ENCODE results near the gene LARGE1.
A peak's percentile ranks its signal among the peaks of the same experiment; 100 is the strongest.

Gene LARGE1

GRCh38 chr22:33920197-33920540 lies at the start of gene LARGE1:
Gene LARGE1 (minus strand): TSS chr22:33920476.
- Histone ChIP-seq H3K36me3 (no peaks in the 10 kb centered on the region), H4K20me1 (peaks cover 50% of the 10 kb centered on the region), H3K9ac (peak within 1 kb of the TSS; percentile 82), H3K9me3 (no peaks in the 10 kb centered on the region), H3K4me1 (peaks cover 40% of the 10 kb centered on the region), H3K27me3 (peaks cover 6% of the 10 kb centered on the region; the same call in 1 of the 2 replicates), H3K4me2 (peak within 1 kb of the TSS; percentile 99), H3K27ac (peak within 1 kb of the TSS; percentile 59), H3K4me3 (peak within 1 kb of the TSS; percentile 89)
- no peak for TF ChIP-seq Cebpa-rat (IDR thresholded peaks at IDR 0.05)

- no peaks in the 10 kb centered on the region for H3K27me3 ChIP-seq
- H3K36me3 ChIP-seq: no peaks in the 10 kb centered on the region
- no peak overlapping the region for H3K4me3 ChIP-seq
- no peaks in the 10 kb centered on the region for H3K9me3 ChIP-seq
- no peak overlapping the region for H3K27ac ChIP-seq
- H4K20me1 ChIP-seq: no peaks in the 10 kb centered on the region
- H3K9ac ChIP-seq: no peak overlapping the region
- H3K4me1 ChIP-seq: no peaks in the 10 kb centered on the region
- no peak overlapping the region for H3K4me2 ChIP-seq
- no peak for TF ChIP-seq Cebpa-rat (IDR thresholded peaks at IDR 0.05)
Measured at GRCh38 chr22:33969045-33969444, 48.8 kb upstream of the LARGE1 start.

GRCh38 chr22:33964121-33964520 lies 43.8 kb upstream of the LARGE1 start:
- Histone ChIP-seq H4K20me1 (no peaks in the 10 kb centered on the region), H3K9me3 (no peaks in the 10 kb centered on the region), H3K27me3 (no peaks in the 10 kb centered on the region), H3K4me2 (no peak overlapping the region), H3K4me3 (no peak overlapping the region), H3K27ac (no peak overlapping the region), H3K4me1 (peaks cover 12% of the 10 kb centered on the region), H3K36me3 (no peaks in the 10 kb centered on the region), H3K9ac (no peak overlapping the region)
- TF ChIP-seq Cebpa-rat (IDR thresholded peaks at IDR 0.05): no peak

GRCh38 chr22:33962409-33962808 lies 42.1 kb upstream of the LARGE1 start:
- no peak overlapping the region for H3K9ac ChIP-seq
- no peak for TF ChIP-seq Cebpa-rat (IDR thresholded peaks at IDR 0.05)
- no peak overlapping the region for H3K4me3 ChIP-seq
- H3K9me3 ChIP-seq: no peaks in the 10 kb centered on the region
- H3K4me1 ChIP-seq: peaks cover 28% of the 10 kb centered on the region
- H4K20me1 ChIP-seq: no peaks in the 10 kb centered on the region
- H3K4me2 ChIP-seq: peak overlapping the region; percentile 4; the same call in 1 of the 2 replicates
- no peaks in the 10 kb centered on the region for H3K36me3 ChIP-seq
- H3K27me3 ChIP-seq: no peaks in the 10 kb centered on the region
- no peak overlapping the region for H3K27ac ChIP-seq

- H3K4me1 ChIP-seq: peaks cover 35% of the 10 kb centered on the region
- H4K20me1 ChIP-seq: no peaks in the 10 kb centered on the region
- no peak overlapping the region for H3K9ac ChIP-seq
- no peak for TF ChIP-seq Cebpa-rat (IDR thresholded peaks at IDR 0.05)
- H3K4me2 ChIP-seq: peak overlapping the region; percentile 47
- no peaks in the 10 kb centered on the region for H3K36me3 ChIP-seq
- no peaks in the 10 kb centered on the region for H3K9me3 ChIP-seq
- no peak overlapping the region for H3K27ac ChIP-seq
- H3K4me3 ChIP-seq: no peak overlapping the region
- H3K27me3 ChIP-seq: no peaks in the 10 kb centered on the region
Measured at GRCh38 chr22:33958741-33959140, 38.5 kb upstream of the LARGE1 start.

- H3K4me3 ChIP-seq: no peak overlapping the region
- H3K4me1 ChIP-seq: peaks cover 29% of the 10 kb centered on the region
- no peaks in the 10 kb centered on the region for H3K9me3 ChIP-seq
- H3K4me2 ChIP-seq: peak overlapping the region; percentile 40
- no peaks in the 10 kb centered on the region for H3K27me3 ChIP-seq
- H3K27ac ChIP-seq: no peak overlapping the region
- no peak overlapping the region for H3K9ac ChIP-seq
- TF ChIP-seq Cebpa-rat (IDR thresholded peaks at IDR 0.05): no peak
- no peaks in the 10 kb centered on the region for H4K20me1 ChIP-seq
- no peaks in the 10 kb centered on the region for H3K36me3 ChIP-seq
Measured at GRCh38 chr22:33957086-33957485, 36.8 kb upstream of the LARGE1 start.

- Histone ChIP-seq H3K27ac (no peak overlapping the region), H3K9me3 (no peaks in the 10 kb centered on the region), H3K4me2 (no peak overlapping the region), H3K36me3 (no peaks in the 10 kb centered on the region), H3K9ac (no peak overlapping the region), H3K4me3 (no peak overlapping the region), H3K27me3 (no peaks in the 10 kb centered on the region), H4K20me1 (no peaks in the 10 kb centered on the region), H3K4me1 (peaks cover 11% of the 10 kb centered on the region)
- TF ChIP-seq Cebpa-rat (IDR thresholded peaks at IDR 0.05): no peak
Measured at GRCh38 chr22:33952776-33953175, 32.5 kb upstream of the LARGE1 start.

- no peak overlapping the region for H3K27ac ChIP-seq
- no peak overlapping the region for H3K9ac ChIP-seq
- no peak overlapping the region for H3K4me2 ChIP-seq
- H3K9me3 ChIP-seq: peaks cover 21% of the 10 kb centered on the region
- H3K27me3 ChIP-seq: no peaks in the 10 kb centered on the region
- H3K4me3 ChIP-seq: no peak overlapping the region
- no peaks in the 10 kb centered on the region for H4K20me1 ChIP-seq
- no peaks in the 10 kb centered on the region for H3K36me3 ChIP-seq
- TF ChIP-seq Cebpa-rat (IDR thresholded peaks at IDR 0.05): no peak
- H3K4me1 ChIP-seq: no peaks in the 10 kb centered on the region
Measured at GRCh38 chr22:33940741-33941140, 20.5 kb upstream of the LARGE1 start.

GRCh38 chr22:33932997-33933396 lies 12.7 kb upstream of the LARGE1 start:
- no peak for TF ChIP-seq Cebpa-rat (IDR thresholded peaks at IDR 0.05)
- Histone ChIP-seq H3K27ac (no peak overlapping the region), H4K20me1 (no peaks in the 10 kb centered on the region), H3K27me3 (no peaks in the 10 kb centered on the region), H3K9ac (no peak overlapping the region), H3K36me3 (no peaks in the 10 kb centered on the region), H3K4me3 (no peak overlapping the region), H3K4me1 (no peaks in the 10 kb centered on the region), H3K9me3 (no peaks in the 10 kb centered on the region), H3K4me2 (no peak overlapping the region)

- no peaks in the 10 kb centered on the region for H4K20me1 ChIP-seq
- H3K27me3 ChIP-seq: no peaks in the 10 kb centered on the region
- H3K4me2 ChIP-seq: no peak overlapping the region
- H3K9ac ChIP-seq: no peak overlapping the region
- no peaks in the 10 kb centered on the region for H3K36me3 ChIP-seq
- no peak for TF ChIP-seq Cebpa-rat (IDR thresholded peaks at IDR 0.05)
- H3K4me1 ChIP-seq: no peaks in the 10 kb centered on the region
- no peak overlapping the region for H3K27ac ChIP-seq
- H3K9me3 ChIP-seq: no peaks in the 10 kb centered on the region
- no peak overlapping the region for H3K4me3 ChIP-seq
Measured at GRCh38 chr22:33931406-33931805, 11.1 kb upstream of the LARGE1 start.

- H3K4me3 ChIP-seq: no peak overlapping the region
- no peaks in the 10 kb centered on the region for H3K9me3 ChIP-seq
- peaks cover 8% of the 10 kb centered on the region for H3K4me1 ChIP-seq
- no peaks in the 10 kb centered on the region for H4K20me1 ChIP-seq
- H3K9ac ChIP-seq: no peak overlapping the region
- no peak overlapping the region for H3K27ac ChIP-seq
- H3K4me2 ChIP-seq: no peak overlapping the region
- TF ChIP-seq Cebpa-rat (IDR thresholded peaks at IDR 0.05): no peak
- H3K27me3 ChIP-seq: peaks cover 5% of the 10 kb centered on the region; the same call in 1 of the 2 replicates
- no peaks in the 10 kb centered on the region for H3K36me3 ChIP-seq
Measured at GRCh38 chr22:33927752-33928151, 7.5 kb upstream of the LARGE1 start.
